ENCODE results near the gene HIRIP3. TPM values are rescaled to one million over a fixed set of nuclear protein-coding genes. Genes with fewer than 3 reads are reported as not detected.

HIRIP3 gene
- total RNA-seq, 1 donor from 2014 or later: 12.7 TPM

- no peak for DNase-seq (ENCODE audit: low read depth)
These were observed 10.7 kb downstream of the HIRIP3 start for GRCh38 chr16:29984764-29985147.

GRCh38 chr16:29984137-29984763 lies 11.2 kb downstream of the HIRIP3 start:
- no peak for DNase-seq (ENCODE audit: low read depth)

GRCh38 chr16:29983420-29984136 lies 11.8 kb downstream of the HIRIP3 start:
- DNase-seq (ENCODE audit: low read depth): no peak

- DNase-seq (ENCODE audit: low read depth): no peak
These were observed 12.6 kb downstream of the HIRIP3 start for GRCh38 chr16:29982560-29983419.

- DNase-seq (ENCODE audit: low read depth): no peak
These were observed 16.7 kb downstream of the HIRIP3 start for GRCh38 chr16:29978564-29979270.

- no peak for DNase-seq (ENCODE audit: low read depth)
These were observed 17.3 kb downstream of the HIRIP3 start for GRCh38 chr16:29978081-29978480.

- DNase-seq (ENCODE audit: low read depth): no peak
These were observed 18.2 kb downstream of the HIRIP3 start for GRCh38 chr16:29977063-29977825.

- DNase-seq (ENCODE audit: low read depth): no peak
These were observed 19.5 kb downstream of the HIRIP3 start for GRCh38 chr16:29975811-29976511.

- DNase-seq (ENCODE audit: low read depth): no peak
These were observed 20.3 kb downstream of the HIRIP3 start for GRCh38 chr16:29975134-29975538.

GRCh38 chr16:29974291-29975133 lies 20.9 kb downstream of the HIRIP3 start:
- no peak for DNase-seq (ENCODE audit: low read depth)

- DNase-seq (ENCODE audit: low read depth): peak; percentile 99
These were observed 21.8 kb downstream of the HIRIP3 start, which contains the start of gene TAOK2 for GRCh38 chr16:29973384-29974246. Gene TAOK2 (plus strand): TSS chr16:29973868. CDS start chr16:29977773, 3,905 bp downstream.

- no peak for DNase-seq (ENCODE audit: low read depth)
These were observed 22.4 kb downstream of the HIRIP3 start for GRCh38 chr16:29972992-29973383.

- DNase-seq (ENCODE audit: low read depth): no peak
These were observed 22.9 kb downstream of the HIRIP3 start for GRCh38 chr16:29972500-29972899.

GRCh38 chr16:29971304-29971703 lies 24.1 kb downstream of the HIRIP3 start:
- DNase-seq (ENCODE audit: low read depth): no peak

- no peak for DNase-seq (ENCODE audit: low read depth)
These were observed 27.2 kb downstream of the HIRIP3 start for GRCh38 chr16:29968205-29968604.

GRCh38 chr16:29963021-29963743 lies 32.2 kb downstream of the HIRIP3 start:
- DNase-seq (ENCODE audit: low read depth): no peak

- DNase-seq (ENCODE audit: low read depth): peak; percentile 14
These were observed 32.9 kb downstream of the HIRIP3 start for GRCh38 chr16:29962344-29962994.

Measured in myocyte (in vitro differentiated cells).